ENCODE measurements around the gene NDUFB11. TPM values are rescaled to one million over a fixed set of nuclear protein-coding genes. Genes with fewer than 3 reads are reported as not detected.

Gene NDUFB11
- total RNA-seq, 1 experiment from 2014 or later = 110 TPM

DNA sequence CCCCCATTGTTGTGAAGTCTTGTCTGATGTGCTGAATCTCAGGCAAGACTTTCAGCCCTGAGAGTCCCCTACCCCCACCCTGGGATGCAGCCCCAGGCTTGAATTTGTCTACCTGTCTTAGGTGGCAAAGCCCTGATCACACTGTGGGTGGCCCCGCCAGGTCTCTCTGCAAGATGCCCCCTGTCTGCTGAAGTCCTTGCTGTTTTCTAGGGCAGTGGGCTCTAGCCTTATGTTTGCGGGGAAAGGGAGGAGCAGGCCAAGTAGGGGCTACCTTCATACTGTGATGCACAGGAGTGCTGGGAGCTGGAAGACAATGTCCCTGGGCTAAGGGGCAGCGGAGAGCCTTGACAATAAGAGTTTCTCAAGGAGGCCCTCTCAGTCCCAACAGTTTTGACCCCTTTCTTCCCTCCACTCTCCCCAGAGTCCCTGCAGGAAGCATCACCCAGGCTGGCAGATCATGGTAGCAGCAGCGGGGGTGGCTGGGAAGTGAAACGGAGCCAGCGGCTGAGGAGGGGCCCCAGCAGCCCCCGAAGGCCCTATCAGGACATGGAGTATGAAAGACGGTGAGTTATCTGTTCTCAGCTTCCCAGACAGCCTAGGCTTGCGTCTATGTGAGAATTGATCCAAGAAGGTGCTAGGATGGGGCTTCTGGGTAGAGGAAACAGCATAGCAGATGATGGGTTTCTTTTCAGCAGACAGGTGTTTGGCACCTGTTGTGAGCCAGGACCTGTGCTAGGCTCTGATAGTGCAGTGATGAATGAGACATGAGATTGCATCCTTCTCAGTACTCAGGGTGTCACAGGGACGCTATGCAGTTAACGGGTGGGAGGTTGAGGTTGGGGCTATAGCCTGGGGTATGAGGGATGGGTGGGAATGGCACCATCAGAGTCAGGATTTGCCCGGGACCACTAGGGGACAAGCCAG is 2.7 kb upstream of the NDUFB11 start (continued):
- TF ChIP-seq, protein P1, sequence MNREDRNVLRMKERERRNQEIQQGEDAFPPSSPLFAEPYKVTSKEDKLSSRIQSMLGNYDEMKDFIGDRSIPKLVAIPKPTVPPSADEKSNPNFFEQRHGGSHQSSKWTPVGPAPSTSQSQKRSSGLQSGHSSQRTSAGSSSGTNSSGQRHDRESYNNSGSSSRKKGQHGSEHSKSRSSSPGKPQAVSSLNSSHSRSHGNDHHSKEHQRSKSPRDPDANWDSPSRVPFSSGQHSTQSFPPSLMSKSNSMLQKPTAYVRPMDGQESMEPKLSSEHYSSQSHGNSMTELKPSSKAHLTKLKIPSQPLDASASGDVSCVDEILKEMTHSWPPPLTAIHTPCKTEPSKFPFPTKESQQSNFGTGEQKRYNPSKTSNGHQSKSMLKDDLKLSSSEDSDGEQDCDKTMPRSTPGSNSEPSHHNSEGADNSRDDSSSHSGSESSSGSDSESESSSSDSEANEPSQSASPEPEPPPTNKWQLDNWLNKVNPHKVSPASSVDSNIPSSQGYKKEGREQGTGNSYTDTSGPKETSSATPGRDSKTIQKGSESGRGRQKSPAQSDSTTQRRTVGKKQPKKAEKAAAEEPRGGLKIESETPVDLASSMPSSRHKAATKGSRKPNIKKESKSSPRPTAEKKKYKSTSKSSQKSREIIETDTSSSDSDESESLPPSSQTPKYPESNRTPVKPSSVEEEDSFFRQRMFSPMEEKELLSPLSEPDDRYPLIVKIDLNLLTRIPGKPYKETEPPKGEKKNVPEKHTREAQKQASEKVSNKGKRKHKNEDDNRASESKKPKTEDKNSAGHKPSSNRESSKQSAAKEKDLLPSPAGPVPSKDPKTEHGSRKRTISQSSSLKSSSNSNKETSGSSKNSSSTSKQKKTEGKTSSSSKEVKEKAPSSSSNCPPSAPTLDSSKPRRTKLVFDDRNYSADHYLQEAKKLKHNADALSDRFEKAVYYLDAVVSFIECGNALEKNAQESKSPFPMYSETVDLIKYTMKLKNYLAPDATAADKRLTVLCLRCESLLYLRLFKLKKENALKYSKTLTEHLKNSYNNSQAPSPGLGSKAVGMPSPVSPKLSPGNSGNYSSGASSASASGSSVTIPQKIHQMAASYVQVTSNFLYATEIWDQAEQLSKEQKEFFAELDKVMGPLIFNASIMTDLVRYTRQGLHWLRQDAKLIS (CRISPR knock-in tag; IDR thresholded peaks at IDR 0.05; ENCODE audit: borderline replicate concordance) = no peak
- TF ChIP-seq, protein P2, sequence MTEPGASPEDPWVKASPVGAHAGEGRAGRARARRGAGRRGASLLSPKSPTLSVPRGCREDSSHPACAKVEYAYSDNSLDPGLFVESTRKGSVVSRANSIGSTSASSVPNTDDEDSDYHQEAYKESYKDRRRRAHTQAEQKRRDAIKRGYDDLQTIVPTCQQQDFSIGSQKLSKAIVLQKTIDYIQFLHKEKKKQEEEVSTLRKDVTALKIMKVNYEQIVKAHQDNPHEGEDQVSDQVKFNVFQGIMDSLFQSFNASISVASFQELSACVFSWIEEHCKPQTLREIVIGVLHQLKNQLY (CRISPR knock-in tag; IDR thresholded peaks at IDR 0.05) = no peak
- TF ChIP-seq, protein P3, sequence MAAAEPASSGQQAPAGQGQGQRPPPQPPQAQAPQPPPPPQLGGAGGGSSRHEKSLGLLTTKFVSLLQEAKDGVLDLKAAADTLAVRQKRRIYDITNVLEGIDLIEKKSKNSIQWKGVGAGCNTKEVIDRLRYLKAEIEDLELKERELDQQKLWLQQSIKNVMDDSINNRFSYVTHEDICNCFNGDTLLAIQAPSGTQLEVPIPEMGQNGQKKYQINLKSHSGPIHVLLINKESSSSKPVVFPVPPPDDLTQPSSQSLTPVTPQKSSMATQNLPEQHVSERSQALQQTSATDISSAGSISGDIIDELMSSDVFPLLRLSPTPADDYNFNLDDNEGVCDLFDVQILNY (CRISPR knock-in tag; IDR thresholded peaks at IDR 0.05) = no peak
- no peak for TF ChIP-seq ZBTB21 (CRISPR knock-in tag; IDR thresholded peaks at IDR 0.05; ENCODE audit: borderline replicate concordance)

DNA sequence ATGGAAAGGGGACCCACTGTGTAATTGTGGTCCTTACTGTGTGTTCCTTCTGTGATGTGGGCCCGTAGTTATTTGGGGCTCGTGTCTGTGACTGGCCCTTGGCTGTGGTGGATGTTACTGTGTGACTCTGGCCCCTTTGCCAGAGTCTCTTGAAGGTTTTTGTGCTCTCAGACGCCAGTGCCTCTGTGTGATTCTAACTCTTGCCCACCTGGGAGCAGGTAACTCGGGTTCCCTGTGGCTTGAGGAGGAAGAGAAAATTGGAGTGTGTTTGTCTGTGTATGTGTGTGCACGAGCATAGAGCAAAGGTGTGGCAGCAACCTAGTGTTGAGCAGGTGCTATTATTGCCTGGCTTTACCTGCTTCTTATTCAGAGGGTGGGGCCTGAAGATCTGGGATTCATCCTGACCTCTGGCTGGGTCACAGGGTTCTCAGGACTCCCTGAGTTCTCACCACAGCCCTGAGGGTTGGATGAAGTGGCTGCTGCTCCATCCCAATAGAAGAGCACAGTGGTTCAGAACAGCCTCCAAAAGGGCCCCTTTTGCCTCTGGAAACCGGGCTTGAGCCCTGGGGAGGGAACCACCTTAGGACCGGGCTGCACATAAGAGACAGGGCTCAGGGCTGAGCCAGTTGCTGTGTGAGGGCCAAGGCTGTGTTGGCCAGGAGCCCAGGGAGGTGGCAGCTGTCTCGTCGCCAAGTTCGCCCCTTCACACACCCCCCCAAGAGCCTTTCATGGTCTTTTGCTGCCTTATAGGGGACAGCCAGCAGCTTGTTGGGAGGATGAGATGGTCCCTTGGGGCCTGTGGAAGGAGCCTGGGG is 1.8 kb upstream of the NDUFB11 start:
- ATAC-seq (no peak), DNase-seq (ENCODE audit: low spot score) (no peak)
- H3K4me3 Mint-ChIP-seq = peak overlapping the region; percentile 98
- ChIA-PET POLR2A (no interaction called here), CTCF (no interaction called here)
- H3K27me3 Mint-ChIP-seq (ENCODE audit: low read depth) = no peaks in the 10 kb centered on the region
- H3K4me1 Mint-ChIP-seq = peaks cover 16% of the 10 kb centered on the region
- H3K27ac Mint-ChIP-seq = peak overlapping the region; percentile 84
- no peaks in the 10 kb centered on the region for H3K9me3 Mint-ChIP-seq
- H3K36me3 Mint-ChIP-seq = peaks cover 18% of the 10 kb centered on the region
- no peak for TF ChIP-seq NR2C2 (CRISPR knock-in tag; IDR thresholded peaks at IDR 0.05)
- no peak for TF ChIP-seq HMGA2 (CRISPR knock-in tag; IDR thresholded peaks at IDR 0.05)
- TF ChIP-seq, protein P1 (CRISPR knock-in tag; IDR thresholded peaks at IDR 0.05; ENCODE audit: borderline replicate concordance) = no peak
- no peak for TF ChIP-seq ZNF232 (CRISPR knock-in tag; IDR thresholded peaks at IDR 0.05)
- no peak for TF ChIP-seq ZNF138 (CRISPR knock-in tag; conservative IDR thresholded peaks at IDR 0.05)
- TF ChIP-seq GABPB1 (CRISPR knock-in tag; IDR thresholded peaks at IDR 0.05) = no peak
- no peak for TF ChIP-seq ELF4 (CRISPR knock-in tag; IDR thresholded peaks at IDR 0.05; ENCODE audit: low read depth)
- TF ChIP-seq, protein P4, sequence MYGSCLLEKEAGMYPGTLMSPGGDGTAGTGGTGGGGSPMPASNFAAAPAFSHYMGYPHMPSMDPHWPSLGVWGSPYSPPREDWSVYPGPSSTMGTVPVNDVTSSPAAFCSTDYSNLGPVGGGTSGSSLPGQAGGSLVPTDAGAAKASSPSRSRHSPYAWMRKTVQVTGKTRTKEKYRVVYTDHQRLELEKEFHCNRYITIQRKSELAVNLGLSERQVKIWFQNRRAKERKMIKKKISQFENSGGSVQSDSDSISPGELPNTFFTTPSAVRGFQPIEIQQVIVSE (CRISPR knock-in tag; IDR thresholded peaks at IDR 0.05; ENCODE audit: borderline replicate concordance) = no peak
- no peak for TF ChIP-seq FOXK1 (CRISPR knock-in tag; IDR thresholded peaks at IDR 0.05)
- TF ChIP-seq ZNF396 (CRISPR knock-in tag; IDR thresholded peaks at IDR 0.05; ENCODE audit: borderline replicate concordance) = no peak
- TF ChIP-seq SMAD4 (CRISPR knock-in tag; IDR thresholded peaks at IDR 0.05) = no peak
- TF ChIP-seq NR1H2 (CRISPR knock-in tag; IDR thresholded peaks at IDR 0.05) = no peak
- TF ChIP-seq, protein P5, sequence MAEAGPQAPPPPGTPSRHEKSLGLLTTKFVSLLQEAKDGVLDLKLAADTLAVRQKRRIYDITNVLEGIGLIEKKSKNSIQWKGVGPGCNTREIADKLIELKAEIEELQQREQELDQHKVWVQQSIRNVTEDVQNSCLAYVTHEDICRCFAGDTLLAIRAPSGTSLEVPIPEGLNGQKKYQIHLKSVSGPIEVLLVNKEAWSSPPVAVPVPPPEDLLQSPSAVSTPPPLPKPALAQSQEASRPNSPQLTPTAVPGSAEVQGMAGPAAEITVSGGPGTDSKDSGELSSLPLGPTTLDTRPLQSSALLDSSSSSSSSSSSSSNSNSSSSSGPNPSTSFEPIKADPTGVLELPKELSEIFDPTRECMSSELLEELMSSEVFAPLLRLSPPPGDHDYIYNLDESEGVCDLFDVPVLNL (CRISPR knock-in tag; IDR thresholded peaks at IDR 0.05; ENCODE audit: borderline replicate concordance, low read depth) = no peak
- TF ChIP-seq, protein P6, sequence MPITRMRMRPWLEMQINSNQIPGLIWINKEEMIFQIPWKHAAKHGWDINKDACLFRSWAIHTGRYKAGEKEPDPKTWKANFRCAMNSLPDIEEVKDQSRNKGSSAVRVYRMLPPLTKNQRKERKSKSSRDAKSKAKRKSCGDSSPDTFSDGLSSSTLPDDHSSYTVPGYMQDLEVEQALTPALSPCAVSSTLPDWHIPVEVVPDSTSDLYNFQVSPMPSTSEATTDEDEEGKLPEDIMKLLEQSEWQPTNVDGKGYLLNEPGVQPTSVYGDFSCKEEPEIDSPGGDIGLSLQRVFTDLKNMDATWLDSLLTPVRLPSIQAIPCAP (CRISPR knock-in tag; IDR thresholded peaks at IDR 0.05) = no peak
- TF ChIP-seq, protein P7, sequence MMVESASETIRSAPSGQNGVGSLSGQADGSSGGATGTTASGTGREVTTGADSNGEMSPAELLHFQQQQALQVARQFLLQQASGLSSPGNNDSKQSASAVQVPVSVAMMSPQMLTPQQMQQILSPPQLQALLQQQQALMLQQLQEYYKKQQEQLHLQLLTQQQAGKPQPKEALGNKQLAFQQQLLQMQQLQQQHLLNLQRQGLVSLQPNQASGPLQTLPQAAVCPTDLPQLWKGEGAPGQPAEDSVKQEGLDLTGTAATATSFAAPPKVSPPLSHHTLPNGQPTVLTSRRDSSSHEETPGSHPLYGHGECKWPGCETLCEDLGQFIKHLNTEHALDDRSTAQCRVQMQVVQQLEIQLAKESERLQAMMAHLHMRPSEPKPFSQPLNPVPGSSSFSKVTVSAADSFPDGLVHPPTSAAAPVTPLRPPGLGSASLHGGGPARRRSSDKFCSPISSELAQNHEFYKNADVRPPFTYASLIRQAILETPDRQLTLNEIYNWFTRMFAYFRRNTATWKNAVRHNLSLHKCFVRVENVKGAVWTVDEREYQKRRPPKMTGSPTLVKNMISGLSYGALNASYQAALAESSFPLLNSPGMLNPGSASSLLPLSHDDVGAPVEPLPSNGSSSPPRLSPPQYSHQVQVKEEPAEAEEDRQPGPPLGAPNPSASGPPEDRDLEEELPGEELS (CRISPR knock-in tag; IDR thresholded peaks at IDR 0.05) = no peak
